KOPT-K1 (cell line): ENCODE data around the gene MIER2.

Experiments used
- H3K27ac ChIP-seq: fragments of 200-600 bp; sonication (generic); 2 replicates; pipeline ENCODE4 v1.5.1; 2016; ENCODE audit warnings: antibody characterized with exemption, mild to moderate bottlenecking, low read depth, low read length; ENCODE audit not compliant: poor library complexity, severe bottlenecking
- H3K36me3 ChIP-seq: fragments of 200-600 bp; sonication (generic); 2 replicates; pipeline ENCODE4 v1.5.1; 2017; ENCODE audit warnings: antibody characterized with exemption, mild to moderate bottlenecking, low read length, moderate library complexity; ENCODE audit not compliant: insufficient read depth
- H3K9me3 ChIP-seq: fragments of 200-600 bp; sonication (generic); 2 replicates; pipeline ENCODE4 v1.5.1; 2017; ENCODE audit warnings: antibody characterized with exemption, low read length, mild to moderate bottlenecking; ENCODE audit not compliant: insufficient read depth, poor library complexity, severe bottlenecking

The MIER2 gene

GRCh38 chr19:335486-336066 lies 9.0 kb downstream of the MIER2 start:
- H3K36me3 ChIP-seq = peaks cover 51% of the 10 kb centered on the region
- peaks cover 8% of the 10 kb centered on the region for H3K9me3 ChIP-seq
- H3K27ac ChIP-seq = no peak overlapping the region

DNA sequence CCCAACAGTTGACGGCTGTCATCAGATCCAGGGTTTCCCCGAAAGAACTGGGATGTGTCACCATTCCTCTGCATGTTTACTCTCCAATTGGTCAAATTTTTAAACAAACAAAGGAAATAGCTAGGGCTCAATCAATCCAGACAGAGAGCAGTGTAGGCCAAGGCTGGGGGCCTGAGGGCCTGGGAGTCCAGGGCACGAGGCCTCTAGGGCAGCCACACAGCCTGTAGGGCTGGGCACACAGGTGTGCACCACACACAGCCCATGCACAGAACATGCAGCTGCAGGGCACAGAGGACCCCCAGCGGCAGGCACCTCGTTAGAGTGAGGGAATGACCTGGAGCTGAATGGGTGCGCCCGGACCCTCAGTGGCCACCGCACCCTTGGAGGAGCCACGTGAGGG lies 9.5 kb downstream of the MIER2 start:
- Histone ChIP-seq H3K9me3 (peaks cover 14% of the 10 kb centered on the region), H3K27ac (no peak overlapping the region), H3K36me3 (peaks cover 51% of the 10 kb centered on the region)

DNA sequence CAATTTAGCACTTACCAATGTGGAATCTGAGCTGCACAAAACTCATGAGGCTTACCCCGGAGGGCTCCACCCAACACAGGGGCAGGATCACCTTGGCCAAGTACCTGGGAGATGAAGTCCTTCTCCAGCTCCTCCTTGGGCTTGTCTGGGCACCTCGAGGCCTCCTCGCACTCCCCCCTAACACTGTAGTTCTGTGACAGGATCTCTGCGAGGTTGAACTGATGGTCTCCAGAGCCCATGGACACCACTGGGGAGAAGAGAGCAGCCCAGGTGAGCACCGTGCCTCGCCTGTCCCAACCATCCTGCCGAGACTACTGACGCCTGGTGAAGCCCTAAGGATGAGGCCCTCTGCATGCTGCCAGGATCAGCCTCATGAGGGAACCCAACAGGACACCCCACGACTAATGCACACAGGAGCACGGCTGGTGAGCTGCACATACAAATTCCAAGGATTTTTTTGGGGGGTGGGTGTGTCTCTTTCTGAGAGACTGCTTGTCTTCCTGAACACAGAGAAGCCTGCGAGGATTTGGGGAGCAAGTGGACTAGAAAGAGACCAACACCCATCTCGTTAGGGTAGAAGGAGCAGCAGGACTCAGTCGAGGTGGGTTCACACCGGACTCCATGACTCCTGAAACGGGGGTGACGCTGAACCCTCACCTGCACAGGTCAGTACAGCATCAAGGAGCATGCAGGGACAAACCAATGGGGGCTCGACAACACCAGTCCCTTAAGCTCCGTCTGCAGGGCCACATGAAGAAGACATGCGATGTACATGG lies 10.1 kb downstream of the MIER2 start:
- H3K27ac ChIP-seq = no peak overlapping the region
- peaks cover 19% of the 10 kb centered on the region for H3K9me3 ChIP-seq
- peaks cover 51% of the 10 kb centered on the region for H3K36me3 ChIP-seq

DNA sequence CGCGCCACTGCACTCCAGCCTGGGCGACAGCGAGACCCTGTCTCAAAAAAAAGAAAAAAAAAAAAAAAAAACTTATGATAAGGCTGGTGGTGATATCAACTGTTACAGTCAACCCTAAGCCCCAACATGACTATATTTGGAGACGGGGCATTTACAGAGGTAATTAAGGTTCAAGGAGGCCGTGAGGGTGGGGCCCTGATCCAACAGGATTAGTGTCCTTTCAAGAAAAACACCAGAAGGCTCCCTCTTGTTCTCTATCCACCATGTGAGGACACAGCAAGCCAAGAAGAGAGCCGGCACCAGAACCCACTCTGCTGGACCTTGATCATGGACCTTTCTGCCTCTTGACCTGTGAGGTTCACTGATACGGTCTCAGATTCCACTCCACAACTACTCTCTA lies 14.1 kb downstream of the MIER2 start:
- peaks cover 81% of the 10 kb centered on the region for H3K36me3 ChIP-seq
- H3K9me3 ChIP-seq = peaks cover 37% of the 10 kb centered on the region
- H3K27ac ChIP-seq = no peak overlapping the region

DNA sequence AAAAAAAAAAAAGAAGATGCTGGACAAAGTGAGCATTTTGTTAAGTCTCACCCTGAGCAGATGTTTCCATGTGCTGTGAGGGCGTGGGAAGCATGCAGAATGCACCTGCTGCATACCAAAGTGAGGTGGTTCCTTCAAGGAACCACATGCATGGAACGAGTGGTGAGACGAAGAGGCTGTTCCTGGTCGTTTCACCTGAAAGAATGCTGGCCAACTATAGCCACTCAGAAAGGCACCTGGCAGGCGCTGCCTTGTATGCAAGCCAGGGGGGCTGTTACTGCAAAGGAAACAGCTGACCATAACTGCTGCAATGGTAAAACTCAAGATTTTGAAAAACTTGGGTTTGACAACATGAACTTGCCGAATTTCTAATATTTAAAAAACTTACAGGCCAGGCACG lies 14.7 kb downstream of the MIER2 start:
- Histone ChIP-seq H3K9me3 (peaks cover 37% of the 10 kb centered on the region), H3K36me3 (peaks cover 82% of the 10 kb centered on the region), H3K27ac (no peak overlapping the region)

DNA sequence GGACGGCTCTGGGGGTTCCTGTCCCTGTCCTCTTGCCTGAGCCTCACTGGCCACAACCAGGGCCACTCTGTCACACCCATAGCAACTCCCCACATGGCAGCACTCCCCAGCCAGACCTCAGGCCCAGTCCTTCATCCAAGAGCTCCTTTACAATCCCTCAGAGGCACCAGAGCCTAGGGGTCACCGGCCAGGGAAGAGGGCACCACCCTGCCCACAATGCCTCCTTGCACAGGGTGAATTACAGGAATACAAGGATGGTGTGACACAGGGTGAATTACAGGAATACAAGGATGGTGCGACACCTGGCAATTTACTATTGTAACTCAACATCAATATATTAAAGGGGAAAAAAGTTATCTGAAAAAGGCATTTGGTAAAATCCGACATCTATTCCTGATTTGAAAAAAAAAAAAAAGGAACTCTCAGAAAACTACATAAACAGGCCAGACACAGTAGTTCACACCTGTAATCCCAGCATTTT lies 16.5 kb downstream of the MIER2 start:
- peaks cover 37% of the 10 kb centered on the region for H3K9me3 ChIP-seq
- no peak overlapping the region for H3K27ac ChIP-seq
- peaks cover 90% of the 10 kb centered on the region for H3K36me3 ChIP-seq

DNA sequence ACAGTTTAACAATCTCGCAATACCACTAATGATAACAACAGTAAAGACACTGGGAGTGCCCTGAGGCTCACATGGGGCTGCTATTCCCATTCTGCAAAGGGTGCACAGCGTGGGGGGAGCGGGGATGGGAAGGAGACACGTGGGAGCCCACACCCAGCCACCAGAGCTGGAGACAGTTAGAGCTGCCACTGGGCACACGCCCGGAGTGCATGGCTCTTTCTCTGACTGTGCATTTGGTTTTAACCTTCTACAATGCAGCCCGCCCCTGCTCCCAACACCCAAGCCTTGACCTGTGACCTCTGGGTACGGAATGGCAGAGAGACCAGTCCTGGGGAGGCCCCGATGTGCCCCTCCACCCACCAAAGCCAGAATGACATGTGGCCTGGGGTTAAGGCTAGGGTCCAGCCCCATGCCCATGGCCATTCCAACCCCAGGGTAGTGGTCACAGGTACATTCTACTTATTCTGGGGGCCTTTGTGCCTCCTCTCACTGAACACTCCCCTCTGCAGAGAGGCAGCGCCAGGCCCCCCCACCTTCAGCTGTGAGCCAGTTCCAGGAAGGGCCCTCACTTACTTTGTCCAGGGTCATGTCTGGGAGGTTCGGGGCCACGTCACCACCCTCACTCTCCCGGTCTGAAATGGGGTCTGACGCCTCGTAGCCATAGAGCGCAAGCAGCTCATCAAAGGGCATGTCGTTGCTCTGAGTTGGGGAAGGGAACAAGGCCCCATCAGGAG lies 17.1 kb downstream of the MIER2 start:
- H3K36me3 ChIP-seq = peaks cover 96% of the 10 kb centered on the region
- peaks cover 37% of the 10 kb centered on the region for H3K9me3 ChIP-seq
- no peak overlapping the region for H3K27ac ChIP-seq

DNA sequence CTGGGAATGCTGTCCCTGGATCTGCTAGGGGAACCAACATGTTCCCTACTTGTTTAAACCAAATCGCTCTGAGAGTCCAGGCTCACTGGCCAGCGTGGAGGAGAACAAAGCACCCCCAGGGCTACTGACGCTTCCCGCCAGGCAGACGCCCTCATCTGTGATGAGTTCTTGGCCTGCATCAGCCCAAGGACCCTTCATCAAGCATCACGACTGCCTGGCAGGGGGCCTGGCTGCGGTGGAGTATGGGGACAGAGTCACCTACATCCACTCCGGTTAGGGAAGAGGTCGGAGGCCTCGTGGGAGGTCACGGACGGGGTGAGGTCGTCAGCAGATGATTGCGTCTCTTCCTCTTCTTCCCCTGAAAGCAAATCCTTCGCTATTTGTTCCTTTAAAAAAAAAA lies 17.7 kb downstream of the MIER2 start:
- Histone ChIP-seq H3K27ac (no peak overlapping the region), H3K9me3 (peaks cover 37% of the 10 kb centered on the region), H3K36me3 (peaks cover 93% of the 10 kb centered on the region)

DNA sequence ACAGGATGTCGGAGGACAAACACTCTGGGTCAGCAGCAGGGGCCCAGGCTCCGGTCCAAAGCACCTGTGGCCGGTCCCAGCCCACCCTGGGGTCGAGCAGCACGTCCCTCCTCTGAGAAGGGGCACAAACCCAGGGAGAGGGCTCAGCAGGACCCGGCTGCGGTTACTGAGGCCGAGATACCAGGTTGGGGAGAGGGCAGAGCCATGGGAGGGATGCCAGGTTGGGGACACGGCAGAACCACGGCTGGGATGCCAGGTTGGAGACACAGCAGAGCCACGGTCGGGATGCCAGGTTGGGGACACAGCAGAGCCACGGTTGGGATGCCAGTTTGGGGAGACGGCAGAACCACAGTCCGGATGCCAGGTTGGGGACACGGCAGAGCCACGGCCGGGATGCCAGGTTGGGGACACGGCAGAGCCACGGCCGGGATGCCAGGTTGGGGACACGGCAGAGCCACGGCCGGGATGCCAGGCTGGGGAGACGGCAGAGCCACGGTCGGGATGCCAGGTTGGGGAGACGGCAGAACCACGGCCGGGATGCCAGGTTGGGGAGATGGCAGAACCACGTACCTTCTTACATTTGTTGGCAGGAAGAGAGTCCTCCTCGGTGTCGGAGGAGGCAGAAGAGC lies 18.5 kb downstream of the MIER2 start:
- H3K9me3 ChIP-seq = peaks cover 33% of the 10 kb centered on the region
- H3K27ac ChIP-seq = no peak overlapping the region
- peaks cover 90% of the 10 kb centered on the region for H3K36me3 ChIP-seq

DNA sequence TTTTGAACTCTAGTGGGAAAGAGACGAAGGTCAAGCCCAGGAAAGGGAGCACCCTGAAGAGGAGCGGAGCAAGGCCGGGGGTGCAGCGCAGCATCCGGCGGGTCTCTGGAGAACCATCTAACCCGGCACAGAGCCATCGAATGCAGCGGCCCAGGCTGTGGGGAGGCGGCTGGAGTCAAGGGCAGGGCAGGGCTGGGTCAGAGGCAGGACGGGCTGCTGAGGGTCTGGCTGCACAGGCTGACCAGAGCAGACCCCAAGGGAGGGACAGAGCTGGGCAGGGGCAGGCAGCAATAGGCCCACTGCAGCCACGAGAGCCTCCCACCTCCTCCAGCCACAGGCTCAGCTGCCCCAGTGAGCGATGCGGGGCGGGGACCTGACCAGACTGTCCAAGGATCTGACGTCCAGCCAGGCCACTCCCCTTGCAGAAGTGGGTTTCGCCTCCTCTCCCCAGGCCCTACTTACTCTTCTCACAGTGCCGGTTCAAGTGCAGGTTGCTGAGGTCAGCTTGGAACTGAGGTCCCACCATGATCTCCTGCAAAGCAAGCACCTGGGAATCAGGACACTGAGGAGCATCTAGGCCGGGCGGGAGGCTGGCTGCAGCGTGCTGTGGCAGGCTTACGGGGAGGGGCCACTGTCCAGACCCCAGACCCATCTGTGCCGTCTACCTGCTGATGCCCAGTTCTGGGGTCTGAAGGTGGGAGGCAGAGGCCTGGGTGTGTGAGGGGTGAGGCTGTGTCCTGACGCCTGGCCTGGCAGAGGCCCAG lies 19.2 kb downstream of the MIER2 start:
- Histone ChIP-seq H3K9me3 (peaks cover 26% of the 10 kb centered on the region), H3K27ac (no peak overlapping the region), H3K36me3 (peaks cover 90% of the 10 kb centered on the region)

GRCh38 chr19:324716-325115 lies 19.9 kb downstream of the MIER2 start:
- Histone ChIP-seq H3K36me3 (peaks cover 88% of the 10 kb centered on the region), H3K9me3 (peaks cover 20% of the 10 kb centered on the region), H3K27ac (no peak overlapping the region)

DNA sequence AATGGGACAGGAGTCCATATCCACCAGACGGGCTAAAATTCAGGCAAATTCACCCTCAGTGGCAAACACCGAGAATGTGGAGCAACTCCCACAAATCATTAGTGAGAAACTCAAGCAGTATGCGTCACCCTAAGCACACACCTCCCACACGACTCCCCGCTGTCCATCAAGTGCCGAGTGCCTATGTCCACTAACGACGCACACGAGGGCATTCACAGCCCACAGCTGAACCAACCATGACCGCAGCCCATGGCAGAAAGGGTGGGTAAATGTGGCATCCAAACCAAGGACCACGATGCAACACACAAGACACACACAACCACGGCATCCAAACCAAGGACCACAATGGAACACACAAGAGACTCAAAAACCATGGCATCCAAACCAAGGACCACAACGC lies 22.0 kb downstream of the MIER2 start:
- no peaks in the 10 kb centered on the region for H3K9me3 ChIP-seq
- no peak overlapping the region for H3K27ac ChIP-seq
- H3K36me3 ChIP-seq = peaks cover 83% of the 10 kb centered on the region

- H3K36me3 ChIP-seq = peaks cover 75% of the 10 kb centered on the region; the same call in 1 of the 2 replicates
These were observed 26.2 kb downstream of the MIER2 start for GRCh38 chr19:318509-318774.

DNA sequence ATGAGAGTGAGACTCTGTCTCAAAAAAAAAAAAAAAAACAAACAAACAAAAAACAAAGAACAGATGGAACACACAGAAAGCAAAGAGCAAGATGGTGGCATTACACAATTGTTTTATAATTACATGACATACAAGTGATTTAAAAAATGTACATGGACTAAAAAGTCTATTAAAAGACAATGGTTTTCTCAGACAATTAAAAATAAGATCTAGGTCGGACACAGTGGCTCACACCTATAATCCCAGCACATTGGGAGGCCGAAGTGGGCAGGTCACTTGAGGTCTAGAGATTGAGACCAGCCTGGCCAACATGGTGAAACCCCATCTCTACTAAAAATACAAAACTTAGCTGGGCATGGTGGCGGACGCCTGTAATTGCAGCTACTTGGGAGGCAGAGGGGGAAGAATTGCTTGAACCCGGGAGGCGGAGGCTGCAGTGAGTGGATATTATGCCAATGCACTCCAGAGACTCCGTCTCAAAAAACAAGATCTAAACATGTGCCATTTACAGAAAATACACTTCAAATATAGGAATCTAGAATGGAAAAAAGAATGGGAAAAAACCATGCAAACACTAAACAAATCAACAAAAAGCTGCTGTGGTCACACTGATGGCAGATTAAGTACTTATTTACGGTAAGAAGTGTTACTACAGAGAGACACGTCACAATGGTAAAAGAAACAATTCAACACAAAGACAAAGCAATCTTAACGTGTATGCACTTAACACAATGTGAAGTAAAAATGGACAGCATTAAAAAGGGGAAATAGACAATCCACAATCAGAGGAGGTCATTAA lies 26.7 kb downstream of the MIER2 start:
- H3K9me3 ChIP-seq = no peaks in the 10 kb centered on the region
- H3K36me3 ChIP-seq = peaks cover 74% of the 10 kb centered on the region; the same call in 1 of the 2 replicates
- H3K27ac ChIP-seq = no peak overlapping the region

More at GRCh38 chr19:318509-318774, 26.2 kb downstream of the MIER2 start:
- no peak overlapping the region for H3K27ac ChIP-seq
- H3K9me3 ChIP-seq = no peaks in the 10 kb centered on the region
